Measurements from ENCODE around the gene FANK1.

The FANK1 gene

DNA sequence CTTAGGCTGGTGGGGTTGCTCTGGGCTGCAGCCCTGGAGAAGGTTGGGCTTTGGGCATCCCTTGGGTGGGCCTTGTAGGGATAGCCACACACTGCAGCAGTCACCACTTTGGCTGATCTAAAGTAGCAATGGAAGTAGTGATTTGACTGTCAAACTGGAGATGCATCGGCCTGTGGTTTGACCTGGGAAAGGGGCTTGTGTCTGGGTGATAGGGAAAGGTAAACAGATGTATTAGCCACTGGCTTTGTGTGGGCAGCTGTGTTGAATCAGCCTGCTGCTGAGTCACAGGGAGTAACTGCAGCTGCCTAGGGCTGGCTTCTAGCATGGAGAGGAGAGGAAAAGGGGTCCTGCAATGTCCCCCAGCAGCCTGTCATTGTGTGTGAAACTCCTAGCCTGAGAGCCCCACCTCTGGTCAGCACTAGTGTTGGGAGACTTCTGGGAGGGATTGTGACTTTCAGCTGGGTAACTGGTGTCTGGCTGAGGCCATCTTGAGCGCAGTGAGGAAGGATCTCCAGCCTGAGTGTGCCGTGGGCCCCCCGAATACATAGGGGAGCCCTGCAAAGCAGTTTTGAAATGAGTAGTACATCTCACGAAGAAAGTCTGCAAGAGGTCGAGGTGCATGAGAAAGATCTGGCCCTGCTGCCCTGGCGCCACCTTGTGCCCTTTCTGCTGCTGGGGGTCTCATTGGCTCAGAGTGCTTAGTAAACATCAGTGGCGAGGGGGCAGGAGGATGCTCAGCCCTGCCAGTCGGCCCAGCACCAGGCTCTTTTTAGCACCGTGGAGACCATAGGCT, 117.3 kb downstream of the FANK1 start:
- TF ChIP-seq, protein P1, sequence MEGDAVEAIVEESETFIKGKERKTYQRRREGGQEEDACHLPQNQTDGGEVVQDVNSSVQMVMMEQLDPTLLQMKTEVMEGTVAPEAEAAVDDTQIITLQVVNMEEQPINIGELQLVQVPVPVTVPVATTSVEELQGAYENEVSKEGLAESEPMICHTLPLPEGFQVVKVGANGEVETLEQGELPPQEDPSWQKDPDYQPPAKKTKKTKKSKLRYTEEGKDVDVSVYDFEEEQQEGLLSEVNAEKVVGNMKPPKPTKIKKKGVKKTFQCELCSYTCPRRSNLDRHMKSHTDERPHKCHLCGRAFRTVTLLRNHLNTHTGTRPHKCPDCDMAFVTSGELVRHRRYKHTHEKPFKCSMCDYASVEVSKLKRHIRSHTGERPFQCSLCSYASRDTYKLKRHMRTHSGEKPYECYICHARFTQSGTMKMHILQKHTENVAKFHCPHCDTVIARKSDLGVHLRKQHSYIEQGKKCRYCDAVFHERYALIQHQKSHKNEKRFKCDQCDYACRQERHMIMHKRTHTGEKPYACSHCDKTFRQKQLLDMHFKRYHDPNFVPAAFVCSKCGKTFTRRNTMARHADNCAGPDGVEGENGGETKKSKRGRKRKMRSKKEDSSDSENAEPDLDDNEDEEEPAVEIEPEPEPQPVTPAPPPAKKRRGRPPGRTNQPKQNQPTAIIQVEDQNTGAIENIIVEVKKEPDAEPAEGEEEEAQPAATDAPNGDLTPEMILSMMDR (IDR thresholded peaks at IDR 0.05; ENCODE audit: low read depth, low read length, missing control alignments) = no peak
- peak; percentile 70 for DNase-seq (ENCODE audit: extremely low read depth, low read depth)
- H3K4me3 ChIP-seq (replicated peaks; ENCODE audit: low read depth, low read length) = no peak overlapping the region

DNA sequence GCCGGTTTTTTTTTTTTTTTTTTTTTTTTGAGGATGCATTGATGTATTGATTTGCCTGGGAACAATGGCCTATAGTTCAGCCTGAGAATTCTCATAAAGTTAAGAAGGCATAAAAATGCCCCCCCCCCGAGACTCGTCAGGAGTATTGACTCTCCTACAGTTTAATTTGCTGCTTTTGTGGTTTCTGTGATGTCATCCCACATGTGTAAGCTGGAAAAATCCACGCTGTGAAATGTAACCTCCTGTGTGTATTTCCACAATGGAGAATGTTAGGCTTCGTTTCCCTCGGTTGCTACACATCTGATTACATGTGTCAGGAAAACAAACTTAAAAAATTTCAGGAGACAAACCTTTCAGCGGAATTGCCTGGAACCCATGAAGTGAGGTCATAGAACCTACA, 117.9 kb downstream of the FANK1 start:
- H3K4me3 ChIP-seq (replicated peaks; ENCODE audit: low read depth, low read length) = no peak overlapping the region
- TF ChIP-seq, protein P1 (IDR thresholded peaks at IDR 0.05; ENCODE audit: low read depth, low read length, missing control alignments) = no peak
- peak; percentile 30 for DNase-seq (ENCODE audit: extremely low read depth, low read depth)

DNA sequence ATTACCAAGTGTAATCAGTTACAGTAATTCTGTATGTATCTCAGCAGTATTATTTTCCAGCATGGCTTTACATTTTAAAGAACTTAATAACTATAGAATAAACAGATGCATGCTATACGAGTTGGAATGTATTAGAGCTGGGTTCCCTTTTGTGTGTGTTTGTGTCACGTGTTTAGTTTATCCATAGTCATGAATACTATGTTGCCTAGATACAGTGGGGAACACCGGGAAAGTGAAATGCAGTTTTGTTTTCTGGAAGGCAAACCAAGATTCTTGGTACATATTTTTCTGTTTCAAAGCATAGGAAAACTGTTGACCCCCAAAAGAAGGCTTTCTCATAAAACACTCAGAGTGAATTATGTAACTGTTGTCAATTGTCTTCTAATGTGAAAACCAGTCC, 119.0 kb downstream of the FANK1 start:
- TF ChIP-seq, protein P1 (IDR thresholded peaks at IDR 0.05; ENCODE audit: low read depth, low read length, missing control alignments) = no peak
- no peak overlapping the region for H3K4me3 ChIP-seq (replicated peaks; ENCODE audit: low read depth, low read length)
- DNase-seq (ENCODE audit: extremely low read depth, low read depth) = no peak

DNA sequence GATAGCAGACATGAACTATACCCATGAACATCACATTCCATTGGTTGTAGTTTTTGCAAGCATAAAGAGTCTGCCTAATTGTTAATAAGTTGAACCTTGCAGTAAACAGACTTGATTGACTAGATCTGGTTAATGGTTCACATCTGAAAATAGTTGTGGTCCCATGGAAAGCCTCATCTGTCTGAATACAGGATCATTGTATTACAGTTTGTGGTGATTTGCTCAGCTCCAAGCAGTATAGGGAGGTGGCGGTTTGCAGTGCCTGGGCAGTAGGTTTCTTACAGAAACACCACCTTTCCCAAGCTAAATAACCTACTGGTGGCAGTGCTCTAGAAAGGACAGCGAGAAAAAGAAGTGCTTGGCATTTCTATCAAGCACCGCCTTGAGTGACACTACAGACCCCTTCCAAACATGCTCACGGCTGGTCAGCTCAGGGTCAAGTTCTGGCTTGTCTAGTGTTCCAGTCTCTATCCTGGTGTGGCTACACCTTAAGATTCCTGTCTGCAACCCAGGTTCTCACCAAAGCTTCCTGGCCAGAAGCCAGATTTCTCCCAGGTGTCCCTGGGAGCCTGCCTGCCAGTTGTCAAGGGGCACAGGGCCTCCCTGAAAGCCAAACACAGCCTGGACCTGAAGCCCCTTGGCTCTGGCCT, 119.9 kb downstream of the FANK1 start:
- DNase-seq (ENCODE audit: extremely low read depth, low read depth) = no peak
- no peak overlapping the region for H3K4me3 ChIP-seq (replicated peaks; ENCODE audit: low read depth, low read length)
- TF ChIP-seq, protein P1 (IDR thresholded peaks at IDR 0.05; ENCODE audit: low read depth, low read length, missing control alignments) = no peak

DNA sequence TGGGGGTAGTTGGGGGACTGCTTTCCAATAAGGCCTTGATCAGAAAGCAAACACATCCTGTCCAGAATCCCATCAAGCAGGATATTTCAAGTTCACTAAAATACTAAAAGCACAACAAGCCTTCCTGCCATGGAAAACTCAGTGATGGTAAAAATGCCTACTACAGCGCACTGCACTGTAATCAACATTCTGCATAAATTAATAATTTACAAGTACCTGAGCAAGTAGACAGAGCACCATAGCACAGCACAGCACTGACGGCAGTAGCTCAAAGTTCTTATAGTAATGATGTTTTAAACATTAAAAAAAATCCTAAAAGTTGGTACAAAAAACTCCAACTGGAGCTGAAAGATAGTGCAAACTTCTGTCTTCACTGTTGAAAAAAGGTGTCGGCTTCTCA, 120.5 kb downstream of the FANK1 start:
- DNase-seq (ENCODE audit: extremely low read depth, low read depth) = no peak
- TF ChIP-seq, protein P1 (IDR thresholded peaks at IDR 0.05; ENCODE audit: low read depth, low read length, missing control alignments) = no peak
- H3K4me3 ChIP-seq (replicated peaks; ENCODE audit: low read depth, low read length) = no peak overlapping the region

DNA sequence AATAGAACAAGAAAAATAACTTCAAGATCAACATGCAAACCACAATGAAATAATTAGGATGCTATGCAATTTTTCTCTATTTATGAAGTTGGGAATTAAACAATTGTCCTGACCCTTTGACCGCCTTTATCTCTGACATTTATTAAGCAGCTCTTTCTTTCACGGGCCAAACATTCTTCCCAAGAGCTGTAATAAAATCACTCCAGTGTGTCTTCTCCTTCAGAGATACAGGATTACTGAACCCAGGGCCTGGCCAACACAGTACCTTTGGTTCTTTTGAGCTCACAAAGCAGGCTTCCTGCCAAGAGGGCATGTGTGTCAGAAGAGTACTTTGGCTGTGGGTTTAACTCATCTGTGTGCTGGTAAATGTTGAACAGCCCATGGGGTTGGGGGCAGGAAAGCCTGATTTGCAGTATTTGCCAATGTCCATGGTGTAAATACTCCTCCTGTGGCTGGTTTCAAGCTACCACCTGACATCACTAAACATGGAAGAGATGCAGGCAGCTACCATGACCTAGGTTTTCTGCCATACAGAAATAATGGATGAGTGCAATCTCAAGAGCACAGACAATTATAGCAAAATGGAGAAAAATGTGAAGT, 121.7 kb downstream of the FANK1 start:
- peak; percentile 15 for DNase-seq (ENCODE audit: extremely low read depth, low read depth)
- TF ChIP-seq, protein P1 (IDR thresholded peaks at IDR 0.05; ENCODE audit: low read depth, low read length, missing control alignments) = no peak
- no peak overlapping the region for H3K4me3 ChIP-seq (replicated peaks; ENCODE audit: low read depth, low read length)
